Glutamatergic neuron (in vitro differentiated cells): ENCODE measurements around the gene NKX1-1. TPM values are rescaled to one million over a fixed set of nuclear protein-coding genes. Genes with fewer than 3 reads are reported as not detected.
A peak's percentile ranks its signal among the peaks of the same experiment; 100 is the strongest.

ENCODE experiments used
- DNase-seq: peaks from one replicate; pipeline ENCODE4 v3.0.0; 2022
- H3K27ac Mint-ChIP-seq: one replicate; pipeline ENCODE4 v1.8.0; 2020; ENCODE audit warnings: mild to moderate bottlenecking, mixed read lengths, inconsistent platforms; ENCODE audit not compliant: unreplicated experiment
- H3K27me3 Mint-ChIP-seq: one replicate; pipeline ENCODE4 v1.8.0; 2020; ENCODE audit warnings: mild to moderate bottlenecking, moderate library complexity, mixed read lengths, inconsistent platforms; ENCODE audit not compliant: unreplicated experiment
- H3K36me3 Mint-ChIP-seq: one replicate; pipeline ENCODE4 v1.8.0; 2020; ENCODE audit warnings: mild to moderate bottlenecking, mixed read lengths, inconsistent platforms; ENCODE audit not compliant: unreplicated experiment
- H3K4me1 Mint-ChIP-seq: one replicate; pipeline ENCODE4 v1.8.0; 2020; ENCODE audit warnings: mild to moderate bottlenecking, low read depth, mixed read lengths, inconsistent platforms; ENCODE audit not compliant: unreplicated experiment
- H3K4me3 Mint-ChIP-seq: one replicate; pipeline ENCODE4 v1.8.0; 2020; ENCODE audit warnings: mild to moderate bottlenecking, mixed read lengths, inconsistent platforms; ENCODE audit not compliant: unreplicated experiment
- H3K9me3 Mint-ChIP-seq: one replicate; pipeline ENCODE4 v1.8.0; 2020; ENCODE audit warnings: mild to moderate bottlenecking, moderate library complexity, mixed read lengths, inconsistent platforms; ENCODE audit not compliant: unreplicated experiment
- CTCF ChIP-seq: fragments of 200-600 bp; sonication (generic); IDR thresholded peaks from one replicate; pipeline ENCODE4 v1.5.0; 2021; ENCODE audit not compliant: partially characterized antibody, unreplicated experiment
- total RNA-seq: library from RNA; stranded (reverse); fragmentation: NEBNext Ultra II Directional; extraction: Animal tissue kit (Norgen Biotek cat#: 25700); gene quantifications from one replicate; pipeline ENCODE4 v1.2.1, GENCODE V29; 2021; ENCODE audit not compliant: unreplicated experiment

The NKX1-1 gene
- total RNA-seq, 1 donor from 2014 or later: not detected

GRCh38 chr4:1409491-1410425, 3.5 kb upstream of the NKX1-1 start:
- no peaks in the 10 kb centered on the region for H3K36me3 Mint-ChIP-seq
- peaks cover 6% of the 10 kb centered on the region for H3K4me1 Mint-ChIP-seq
- H3K9me3 Mint-ChIP-seq: peaks cover 13% of the 10 kb centered on the region
- H3K4me3 Mint-ChIP-seq: no peak overlapping the region
- H3K27ac Mint-ChIP-seq: no peak overlapping the region
- peaks cover 34% of the 10 kb centered on the region for H3K27me3 Mint-ChIP-seq
- peak; percentile 22 for DNase-seq
- no peak for TF ChIP-seq CTCF

GRCh38 chr4:1409079-1409478, 2.8 kb upstream of the NKX1-1 start:
- Mint-ChIP-seq H3K4me3 (no peak overlapping the region), H3K36me3 (no peaks in the 10 kb centered on the region), H3K27ac (no peak overlapping the region), H3K27me3 (peaks cover 34% of the 10 kb centered on the region), H3K9me3 (peaks cover 13% of the 10 kb centered on the region), H3K4me1 (peaks cover 6% of the 10 kb centered on the region)
- DNase-seq: peak; percentile 14
- no peak for TF ChIP-seq CTCF

- peaks cover 12% of the 10 kb centered on the region for H3K9me3 Mint-ChIP-seq
- peak; percentile 15 for TF ChIP-seq CTCF
- no peaks in the 10 kb centered on the region for H3K36me3 Mint-ChIP-seq
- H3K27me3 Mint-ChIP-seq: peaks cover 32% of the 10 kb centered on the region
- peak; percentile 53 for DNase-seq
- H3K27ac Mint-ChIP-seq: peak overlapping the region; percentile 68
- H3K4me1 Mint-ChIP-seq: peaks cover 6% of the 10 kb centered on the region
- peak overlapping the region; percentile 61 for H3K4me3 Mint-ChIP-seq
Observed at GRCh38 chr4:1408418-1408817, 2.2 kb upstream of the NKX1-1 start.

GRCh38 chr4:1407657-1408333, 1.6 kb upstream of the NKX1-1 start:
- peak overlapping the region; percentile 61 for H3K4me3 Mint-ChIP-seq
- peaks cover 6% of the 10 kb centered on the region for H3K4me1 Mint-ChIP-seq
- H3K9me3 Mint-ChIP-seq: peaks cover 11% of the 10 kb centered on the region
- peaks cover 30% of the 10 kb centered on the region for H3K27me3 Mint-ChIP-seq
- H3K36me3 Mint-ChIP-seq: no peaks in the 10 kb centered on the region
- no peak for TF ChIP-seq CTCF
- H3K27ac Mint-ChIP-seq: peak overlapping the region; percentile 14
- peak; percentile 18 for DNase-seq
